Right atrium auricular region (tissue), 2 donors: ENCODE data around the gene QRICH2. TPM values are rescaled to one million over a fixed set of nuclear protein-coding genes. Genes with fewer than 3 reads are reported as not detected.

Experiments
- DNase-seq: peaks from one replicate; pipeline ENCODE4 v3.0.0-alpha.2; 2019; ENCODE audit warnings: low spot score
- H3K27ac ChIP-seq, 2 donors: fragments of 200-600 bp; sonication (generic); 1 replicate in 1 of 2; 2 replicates in 1 of 2; pipeline ENCODE4 v1.5.1; 2016 to 2019
- H3K27me3 ChIP-seq, 2 donors: fragments of 200-600 bp; sonication (generic); one replicate each; pipeline versions ENCODE4 v1.5.1 to v1.6.0; 2017 to 2019
- H3K36me3 ChIP-seq: fragments of 200-600 bp; sonication (generic); one replicate; pipeline ENCODE4 v1.5.1; 2016
- H3K4me1 ChIP-seq, 2 donors: fragments of 200-600 bp; sonication (generic); one replicate each; pipeline versions ENCODE4 v1.5.1 to v1.6.0; 2017 to 2019
- H3K4me3 ChIP-seq, 2 donors: fragments of 200-600 bp; sonication (generic); 1 replicate in 1 of 2; 2 replicates in 1 of 2; pipeline ENCODE4 v1.5.1; 2017 to 2019; ENCODE audit warnings: mild to moderate bottlenecking in 1 of 2, moderate library complexity in 1 of 2
- H3K9me3 ChIP-seq, 2 donors: fragments of 200-600 bp; sonication (generic); one replicate each; pipeline ENCODE4 v1.5.1; 2019
- CTCF ChIP-seq, 2 donors: fragments of 200-600 bp; sonication (generic); IDR thresholded peaks; one replicate each; pipeline ENCODE4 v1.5.1; 2019; ENCODE audit warnings: antibody characterized with exemption in 2 of 2
- total RNA-seq, 2 donors: library from RNA; depleted of rRNA; stranded (reverse); fragments of >200 nt; gene quantifications; one replicate each; pipeline ENCODE4 v1.1.0, GENCODE V29; 2016

The QRICH2 gene
- total RNA-seq, 2 donors from 2014 or later, result 1.1 to 1.2 TPM

- H3K4me3 ChIP-seq, result peak within 1 kb of the TSS; percentile 95 to 97
- H3K4me1 ChIP-seq, result peaks cover 0 to 54% of the 10 kb centered on the region in 2 donors
- no peaks in the 10 kb centered on the region for H3K9me3 ChIP-seq
- TF ChIP-seq CTCF (IDR thresholded peaks at IDR 0.05), result peak in 1 of 2 donors; percentile 6
- peak; percentile 100 for DNase-seq
- H3K36me3 ChIP-seq, result peaks cover under 1% of the 10 kb centered on the region
- H3K27me3 ChIP-seq, result no peaks in the 10 kb centered on the region
- peak within 1 kb of the TSS; percentile 88 to 95 for H3K27ac ChIP-seq
Measured at GRCh38 chr17:76264755-76265623, 43.1 kb downstream of the QRICH2 start, which contains the start of gene UBALD2. Gene UBALD2, plus strand, starts transcription at chr17:76265348. Its CDS starts 158 bp downstream, at chr17:76265506.

GRCh38 chr17:76264425-76264754 is 43.7 kb downstream of the QRICH2 start:
- peaks cover 0 to 50% of the 10 kb centered on the region in 2 donors for H3K4me1 ChIP-seq
- peak overlapping the region in 1 of 2 donors; percentile 8 for H3K4me3 ChIP-seq
- TF ChIP-seq CTCF (IDR thresholded peaks at IDR 0.05), result no peak
- no peak for DNase-seq
- peak overlapping the region; percentile 65 for H3K27ac ChIP-seq
- H3K27me3 ChIP-seq, result no peaks in the 10 kb centered on the region
- no peaks in the 10 kb centered on the region for H3K9me3 ChIP-seq
- no peaks in the 10 kb centered on the region for H3K36me3 ChIP-seq

DNA sequence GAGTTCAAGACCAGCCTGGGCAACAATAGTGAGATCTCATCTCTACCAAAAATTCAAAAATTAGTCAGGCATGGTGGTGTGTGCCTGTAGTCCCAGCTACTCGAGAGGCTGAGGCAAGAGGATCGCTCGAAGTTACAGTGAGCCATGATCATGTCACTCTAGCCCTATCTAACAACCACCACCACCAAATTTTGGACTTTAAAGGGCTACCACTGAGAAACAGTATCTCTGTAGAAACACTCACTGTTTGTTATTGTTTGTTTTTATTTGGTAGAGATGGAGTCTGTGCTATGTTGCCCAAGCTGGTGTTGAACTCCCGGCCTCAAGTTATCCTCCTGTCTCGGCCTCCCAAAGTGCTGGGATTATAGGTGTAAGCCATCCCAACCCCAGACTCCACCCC is 44.2 kb downstream of the QRICH2 start:
- no peaks in the 10 kb centered on the region for H3K9me3 ChIP-seq
- H3K4me3 ChIP-seq, result no peak overlapping the region
- no peak for TF ChIP-seq CTCF (IDR thresholded peaks at IDR 0.05)
- H3K4me1 ChIP-seq, result peaks cover 0 to 48% of the 10 kb centered on the region in 2 donors
- no peaks in the 10 kb centered on the region for H3K36me3 ChIP-seq
- no peak for DNase-seq
- no peaks in the 10 kb centered on the region for H3K27me3 ChIP-seq
- H3K27ac ChIP-seq, result peak overlapping the region; percentile 65

DNA sequence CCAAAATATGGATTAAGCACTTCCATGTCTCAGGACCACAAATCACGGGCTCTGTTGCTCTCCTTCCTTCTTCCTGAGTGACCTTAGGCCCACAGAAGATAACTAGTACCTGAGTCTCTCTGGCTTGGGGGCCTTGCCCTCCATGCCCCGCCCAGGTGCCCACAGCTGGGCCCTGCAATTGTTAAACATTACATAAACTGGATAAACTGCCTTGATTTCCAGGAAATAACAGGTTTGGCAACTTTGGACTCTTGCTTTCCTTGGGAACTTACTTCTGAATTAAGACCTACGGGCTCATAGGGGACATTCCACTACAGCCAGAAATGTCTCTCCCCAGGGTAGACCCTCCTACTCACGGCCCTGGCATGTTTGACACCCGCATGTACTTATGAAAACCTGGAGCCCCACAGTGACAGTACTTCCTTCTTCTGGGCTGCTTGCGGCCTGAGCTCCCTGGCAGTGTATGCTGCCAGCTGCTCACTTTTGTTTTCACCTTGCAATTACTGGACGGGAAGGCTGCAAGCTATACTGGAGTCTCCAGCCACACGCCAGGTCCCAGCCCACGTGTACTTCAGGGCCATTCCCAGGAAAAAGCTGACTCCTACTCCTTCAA is 45.2 kb downstream of the QRICH2 start:
- Histone ChIP-seq H3K27ac (peak overlapping the region; percentile 13 to 24), H3K4me1 (peaks cover 0 to 37% of the 10 kb centered on the region in 2 donors), H3K36me3 (no peaks in the 10 kb centered on the region), H3K9me3 (no peaks in the 10 kb centered on the region), H3K27me3 (no peaks in the 10 kb centered on the region), H3K4me3 (no peak overlapping the region)
- TF ChIP-seq CTCF (IDR thresholded peaks at IDR 0.05), result no peak
- no peak for DNase-seq

GRCh38 chr17:76261421-76262215 is 46.5 kb downstream of the QRICH2 start:
- no peaks in the 10 kb centered on the region for H3K9me3 ChIP-seq
- H3K4me1 ChIP-seq, result peaks cover 0 to 26% of the 10 kb centered on the region in 2 donors
- no peaks in the 10 kb centered on the region for H3K27me3 ChIP-seq
- no peak overlapping the region for H3K4me3 ChIP-seq
- TF ChIP-seq CTCF (IDR thresholded peaks at IDR 0.05), result no peak
- peak overlapping the region in 1 of 2 donors; percentile 13 for H3K27ac ChIP-seq
- H3K36me3 ChIP-seq, result no peaks in the 10 kb centered on the region
- DNase-seq, result no peak
